GM23338 (cell line): ENCODE results near the gene GFOD1. TPM values are rescaled to one million over a fixed set of nuclear protein-coding genes. Genes with fewer than 3 reads are reported as not detected.

Experiments
- ATAC-seq: fragments of 200-7000 bp; cut with Tn5 transposase; 3 replicates; pipeline ENCODE4 v1.9.1; 2020
- DNase-seq: peaks from one replicate; pipeline ENCODE4 v3.0.0-alpha.2; 2015; ENCODE audit warnings: low spot score
- H2AFZ ChIP-seq: fragments of 200-600 bp; sonication (generic); 2 replicates; pipeline ENCODE4 v1.8.0; 2016; ENCODE audit warnings: antibody characterized with exemption, mild to moderate bottlenecking, moderate library complexity
- H3F3A ChIP-seq: fragments of 200-600 bp; sonication (generic); replicated peaks from 2 replicates; pipeline ENCODE4 v1.8.0; 2017; ENCODE audit warnings: antibody characterized with exemption, mixed run types, low read depth
- H3K27ac ChIP-seq: fragments of 200-600 bp; sonication (generic); 2 replicates; pipeline ENCODE4 v1.6.1; 2016; ENCODE audit warnings: low read depth
- H3K27me3 ChIP-seq: fragments of 200-600 bp; sonication (generic); 2 replicates; pipeline ENCODE4 v1.8.0; 2016; ENCODE audit warnings: mild to moderate bottlenecking, mixed run types, moderate library complexity; ENCODE audit not compliant: insufficient read depth
- H3K36me3 ChIP-seq: fragments of 200-600 bp; sonication (generic); 2 replicates; pipeline ENCODE4 v1.8.0; 2016; ENCODE audit warnings: mild to moderate bottlenecking; ENCODE audit not compliant: insufficient read depth
- H3K4me1 ChIP-seq: fragments of 200-600 bp; sonication (generic); 2 replicates; pipeline ENCODE4 v1.8.0; 2016; ENCODE audit warnings: mild to moderate bottlenecking, moderate library complexity; ENCODE audit not compliant: insufficient read depth
- H3K4me2 ChIP-seq: fragments of 200-600 bp; sonication (generic); 2 replicates; pipeline ENCODE4 v1.7.1; 2017; ENCODE audit warnings: mixed run types
- H3K4me3 ChIP-seq: fragments of 200-600 bp; sonication (generic); 2 replicates; pipeline ENCODE4 v1.6.1; 2016; ENCODE audit warnings: mixed run types
- H3K79me2 ChIP-seq: fragments of 200-600 bp; sonication (generic); replicated peaks from 2 replicates; pipeline ENCODE4 v1.8.0; 2017; ENCODE audit warnings: mild to moderate bottlenecking; ENCODE audit not compliant: insufficient read depth
- H3K9me2 ChIP-seq: fragments of 200-600 bp; sonication (generic); 2 replicates; pipeline ENCODE4 v1.8.0; 2017; ENCODE audit not compliant: insufficient read depth
- H4K20me1 ChIP-seq: fragments of 200-600 bp; sonication (generic); replicated peaks from 2 replicates; pipeline ENCODE4 v1.8.0; 2017; ENCODE audit warnings: mild to moderate bottlenecking; ENCODE audit not compliant: insufficient read depth
- H3K27ac Mint-ChIP-seq: 2 replicates; pipeline ENCODE4 v1.8.0; 2020; ENCODE audit warnings: inconsistent platforms, mild to moderate bottlenecking, moderate library complexity, mixed read lengths
- H3K27me3 Mint-ChIP-seq: 3 replicates; pipeline ENCODE4 v1.8.0; 2022; ENCODE audit warnings: low read depth, mild to moderate bottlenecking, moderate library complexity, mixed read lengths, inconsistent platforms; ENCODE audit not compliant: insufficient read depth, poor library complexity
- H3K36me3 Mint-ChIP-seq: 3 replicates; pipeline ENCODE4 v1.8.0; 2021; ENCODE audit warnings: low read depth, mild to moderate bottlenecking, inconsistent platforms, moderate library complexity, mixed read lengths
- H3K4me1 Mint-ChIP-seq: 3 replicates; pipeline ENCODE4 v1.8.0; 2020; ENCODE audit warnings: mild to moderate bottlenecking, inconsistent platforms, mixed read lengths
- H3K4me3 Mint-ChIP-seq: 3 replicates; pipeline ENCODE4 v1.8.0; 2021; ENCODE audit warnings: moderate library complexity, mild to moderate bottlenecking, inconsistent platforms, mixed read lengths
- H3K9me3 Mint-ChIP-seq: 3 replicates; pipeline ENCODE4 v1.8.0; 2020; ENCODE audit warnings: moderate library complexity, mild to moderate bottlenecking, inconsistent platforms, mixed read lengths
- CTCF ChIP-seq, 2 experiments: fragments of 200-600 bp in 1 of 2; sonication (generic) in 1 of 2; conservative IDR thresholded peaks; 2 replicates each; pipeline versions ENCODE4 v1.5.1 to v1.6.1; 2016 to 2017; ENCODE audit warnings: antibody characterized with exemption in 2 of 2, low read depth in 2 of 2, mild to moderate bottlenecking in 2 of 2, moderate library complexity in 1 of 2
- EZH2 ChIP-seq: fragments of 200-600 bp; sonication (generic); IDR thresholded peaks from one replicate; pipeline ENCODE4 v1.8.0; 2017; ENCODE audit warnings: antibody characterized with exemption, mild to moderate bottlenecking, low read depth; ENCODE audit not compliant: unreplicated experiment
- EZH2phosphoT487 ChIP-seq: fragments of 200-600 bp; sonication (generic); IDR thresholded peaks from one replicate; pipeline ENCODE4 v1.8.1; 2018; ENCODE audit warnings: antibody characterized with exemption; ENCODE audit not compliant: unreplicated experiment
- JUNB ChIP-seq: IDR thresholded peaks from one replicate; pipeline ENCODE4 v1.6.1; 2016; ENCODE audit warnings: antibody characterized with exemption; ENCODE audit not compliant: unreplicated experiment
- NANOG ChIP-seq: IDR thresholded peaks from 2 replicates; pipeline ENCODE4 v1.6.1; 2016; ENCODE audit warnings: antibody characterized with exemption, borderline replicate concordance
- POLR2AphosphoS5 ChIP-seq: IDR thresholded peaks from 2 replicates; pipeline ENCODE4 v1.6.1; 2016; ENCODE audit warnings: antibody characterized with exemption, low read depth
- STAT1 ChIP-seq: IDR thresholded peaks from one replicate; pipeline ENCODE4 v1.6.1; 2016; ENCODE audit warnings: antibody characterized with exemption; ENCODE audit not compliant: unreplicated experiment
- ZNF114 ChIP-seq: fragments of 250-450 bp; sonication (Bioruptor Pico); IDR thresholded peaks from 2 replicates; pipeline ENCODE4 v1.5.0; 2020; ENCODE audit warnings: mild to moderate bottlenecking, moderate library complexity
- polyA plus RNA-seq: library from polyadenylated mRNA; unstranded; fragments of >200 nt; fragmentation: Nextera tagmentation; extraction: Ambion mirVana; gene quantifications from 2 replicates; pipeline ENCODE4 v1.2.1, GENCODE V29; 2016
- total RNA-seq: library from RNA; depleted of rRNA; stranded (reverse); fragments of >200 nt; shearing (Covaris generic); gene quantifications from 2 replicates; pipeline ENCODE4 v1.2.3, GENCODE V29; 2014
- TF ChIP-seq, protein P1 (sequence below): fragments of 250-450 bp; sonication (Bioruptor Pico); IDR thresholded peaks from 2 replicates; pipeline ENCODE4 v1.5.0; 2020; ENCODE audit warnings: mild to moderate bottlenecking, moderate library complexity

Gene GFOD1
- total and polyA plus RNA-seq, 2 experiments from 2014 or later = 4.9 to 12.8 TPM

DNA sequence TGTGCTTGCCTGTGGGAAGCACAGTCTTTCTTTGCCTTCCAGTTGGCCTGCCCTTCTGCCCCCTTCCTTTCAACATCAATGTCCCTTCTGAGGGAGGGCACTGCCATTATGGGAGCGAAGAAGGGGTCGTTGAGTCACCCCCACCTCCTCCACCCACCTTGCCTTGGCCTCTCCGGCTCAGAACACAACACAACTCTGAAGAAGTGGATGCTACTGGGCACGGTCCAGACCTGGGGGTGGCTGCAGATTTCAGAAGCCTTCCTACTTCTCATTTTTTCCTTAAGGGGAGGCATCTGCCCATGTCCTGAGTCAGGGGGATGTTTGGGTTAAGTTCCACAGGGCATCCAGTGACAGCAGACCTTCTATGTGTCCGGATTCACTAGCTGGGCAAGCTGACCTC is 72.1 kb downstream of the GFOD1 start:
- Mint-ChIP-seq H3K4me1 (peaks cover 53% of the 10 kb centered on the region), H3K9me3 (no peaks in the 10 kb centered on the region), H3K36me3 (peaks cover 10% of the 10 kb centered on the region; the same call in 2 of the 3 replicates), H3K27ac (no peak overlapping the region), H3K27me3 (peaks cover 8% of the 10 kb centered on the region), H3K4me3 (no peak overlapping the region)
- DNase-seq (no peak), ATAC-seq (no peak)
- H3K4me2 ChIP-seq = no peak overlapping the region
- no peak overlapping the region for H2AFZ ChIP-seq
- H3F3A ChIP-seq = peaks cover 4% of the 10 kb centered on the region; the same call in 1 of the 2 replicates
- no peak overlapping the region for H3K27ac ChIP-seq
- no peaks in the 10 kb centered on the region for H4K20me1 ChIP-seq
- no peaks in the 10 kb centered on the region; the same call in 1 of the 2 replicates for H3K9me2 ChIP-seq
- H3K27me3 ChIP-seq = no peaks in the 10 kb centered on the region
- no peak for TF ChIP-seq STAT1
- no peak for TF ChIP-seq NANOG
- TF ChIP-seq EZH2phosphoT487 = no peak
- no peak for TF ChIP-seq CTCF (conservative IDR thresholded peaks at IDR 0.05; ENCODE audit: low read depth in 2 of 2)
- TF ChIP-seq JUNB = no peak
- no peak for TF ChIP-seq ZNF114 (CRISPR knock-in tag)
- TF ChIP-seq POLR2AphosphoS5 = no peak
- no peak for TF ChIP-seq EZH2
- TF ChIP-seq, protein P1, sequence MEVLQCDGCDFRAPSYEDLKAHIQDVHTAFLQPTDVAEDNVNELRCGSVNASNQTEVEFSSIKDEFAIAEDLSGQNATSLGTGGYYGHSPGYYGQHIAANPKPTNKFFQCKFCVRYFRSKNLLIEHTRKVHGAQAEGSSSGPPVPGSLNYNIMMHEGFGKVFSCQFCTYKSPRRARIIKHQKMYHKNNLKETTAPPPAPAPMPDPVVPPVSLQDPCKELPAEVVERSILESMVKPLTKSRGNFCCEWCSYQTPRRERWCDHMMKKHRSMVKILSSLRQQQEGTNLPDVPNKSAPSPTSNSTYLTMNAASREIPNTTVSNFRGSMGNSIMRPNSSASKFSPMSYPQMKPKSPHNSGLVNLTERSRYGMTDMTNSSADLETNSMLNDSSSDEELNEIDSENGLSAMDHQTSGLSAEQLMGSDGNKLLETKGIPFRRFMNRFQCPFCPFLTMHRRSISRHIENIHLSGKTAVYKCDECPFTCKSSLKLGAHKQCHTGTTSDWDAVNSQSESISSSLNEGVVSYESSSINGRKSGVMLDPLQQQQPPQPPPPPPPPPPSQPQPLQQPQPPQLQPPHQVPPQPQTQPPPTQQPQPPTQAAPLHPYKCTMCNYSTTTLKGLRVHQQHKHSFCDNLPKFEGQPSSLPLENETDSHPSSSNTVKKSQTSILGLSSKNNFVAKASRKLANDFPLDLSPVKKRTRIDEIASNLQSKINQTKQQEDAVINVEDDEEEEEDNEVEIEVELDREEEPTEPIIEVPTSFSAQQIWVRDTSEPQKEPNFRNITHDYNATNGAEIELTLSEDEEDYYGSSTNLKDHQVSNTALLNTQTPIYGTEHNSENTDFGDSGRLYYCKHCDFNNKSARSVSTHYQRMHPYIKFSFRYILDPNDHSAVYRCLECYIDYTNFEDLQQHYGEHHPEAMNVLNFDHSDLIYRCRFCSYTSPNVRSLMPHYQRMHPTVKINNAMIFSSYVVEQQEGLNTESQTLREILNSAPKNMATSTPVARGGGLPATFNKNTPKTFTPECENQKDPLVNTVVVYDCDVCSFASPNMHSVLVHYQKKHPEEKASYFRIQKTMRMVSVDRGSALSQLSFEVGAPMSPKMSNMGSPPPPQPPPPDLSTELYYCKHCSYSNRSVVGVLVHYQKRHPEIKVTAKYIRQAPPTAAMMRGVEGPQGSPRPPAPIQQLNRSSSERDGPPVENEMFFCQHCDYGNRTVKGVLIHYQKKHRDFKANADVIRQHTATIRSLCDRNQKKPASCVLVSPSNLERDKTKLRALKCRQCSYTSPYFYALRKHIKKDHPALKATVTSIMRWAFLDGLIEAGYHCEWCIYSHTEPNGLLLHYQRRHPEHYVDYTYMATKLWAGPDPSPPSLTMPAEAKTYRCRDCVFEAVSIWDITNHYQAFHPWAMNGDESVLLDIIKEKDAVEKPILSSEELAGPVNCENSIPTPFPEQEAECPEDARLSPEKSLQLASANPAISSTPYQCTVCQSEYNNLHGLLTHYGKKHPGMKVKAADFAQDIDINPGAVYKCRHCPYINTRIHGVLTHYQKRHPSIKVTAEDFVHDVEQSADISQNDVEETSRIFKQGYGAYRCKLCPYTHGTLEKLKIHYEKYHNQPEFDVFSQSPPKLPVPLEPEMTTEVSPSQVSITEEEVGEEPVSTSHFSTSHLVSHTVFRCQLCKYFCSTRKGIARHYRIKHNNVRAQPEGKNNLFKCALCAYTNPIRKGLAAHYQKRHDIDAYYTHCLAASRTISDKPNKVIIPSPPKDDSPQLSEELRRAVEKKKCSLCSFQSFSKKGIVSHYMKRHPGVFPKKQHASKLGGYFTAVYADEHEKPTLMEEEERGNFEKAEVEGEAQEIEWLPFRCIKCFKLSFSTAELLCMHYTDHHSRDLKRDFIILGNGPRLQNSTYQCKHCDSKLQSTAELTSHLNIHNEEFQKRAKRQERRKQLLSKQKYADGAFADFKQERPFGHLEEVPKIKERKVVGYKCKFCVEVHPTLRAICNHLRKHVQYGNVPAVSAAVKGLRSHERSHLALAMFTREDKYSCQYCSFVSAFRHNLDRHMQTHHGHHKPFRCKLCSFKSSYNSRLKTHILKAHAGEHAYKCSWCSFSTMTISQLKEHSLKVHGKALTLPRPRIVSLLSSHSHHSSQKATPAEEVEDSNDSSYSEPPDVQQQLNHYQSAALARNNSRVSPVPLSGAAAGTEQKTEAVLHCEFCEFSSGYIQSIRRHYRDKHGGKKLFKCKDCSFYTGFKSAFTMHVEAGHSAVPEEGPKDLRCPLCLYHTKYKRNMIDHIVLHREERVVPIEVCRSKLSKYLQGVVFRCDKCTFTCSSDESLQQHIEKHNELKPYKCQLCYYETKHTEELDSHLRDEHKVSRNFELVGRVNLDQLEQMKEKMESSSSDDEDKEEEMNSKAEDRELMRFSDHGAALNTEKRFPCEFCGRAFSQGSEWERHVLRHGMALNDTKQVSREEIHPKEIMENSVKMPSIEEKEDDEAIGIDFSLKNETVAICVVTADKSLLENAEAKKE (CRISPR knock-in tag) = no peak
- no peaks in the 10 kb centered on the region for H3K36me3 ChIP-seq
- H3K79me2 ChIP-seq = no peaks in the 10 kb centered on the region
- no peak overlapping the region for H3K4me3 ChIP-seq
- peaks cover 6% of the 10 kb centered on the region for H3K4me1 ChIP-seq
